Renal cortical epithelial cell (primary cell): ENCODE results near the gene POMT2. TPM values are rescaled to one million over a fixed set of nuclear protein-coding genes. Genes with fewer than 3 reads are reported as not detected.
"Not testable (repeated sequence)": the region's sequence is repeated elsewhere in the genome, so short reads cannot be mapped to it uniquely, and the experiment has no call there.

Experiments
- DNase-seq: peaks from one replicate; pipeline ENCODE4 v3.0.0-alpha.2; 2011; ENCODE audit warnings: low read depth
- total RNA-seq: library from RNA; depleted of rRNA; stranded (reverse); fragments of >200 nt; gene quantifications from 2 replicates; pipeline ENCODE4 v1.2.3, GENCODE V29; 2014

Gene POMT2, protein sequence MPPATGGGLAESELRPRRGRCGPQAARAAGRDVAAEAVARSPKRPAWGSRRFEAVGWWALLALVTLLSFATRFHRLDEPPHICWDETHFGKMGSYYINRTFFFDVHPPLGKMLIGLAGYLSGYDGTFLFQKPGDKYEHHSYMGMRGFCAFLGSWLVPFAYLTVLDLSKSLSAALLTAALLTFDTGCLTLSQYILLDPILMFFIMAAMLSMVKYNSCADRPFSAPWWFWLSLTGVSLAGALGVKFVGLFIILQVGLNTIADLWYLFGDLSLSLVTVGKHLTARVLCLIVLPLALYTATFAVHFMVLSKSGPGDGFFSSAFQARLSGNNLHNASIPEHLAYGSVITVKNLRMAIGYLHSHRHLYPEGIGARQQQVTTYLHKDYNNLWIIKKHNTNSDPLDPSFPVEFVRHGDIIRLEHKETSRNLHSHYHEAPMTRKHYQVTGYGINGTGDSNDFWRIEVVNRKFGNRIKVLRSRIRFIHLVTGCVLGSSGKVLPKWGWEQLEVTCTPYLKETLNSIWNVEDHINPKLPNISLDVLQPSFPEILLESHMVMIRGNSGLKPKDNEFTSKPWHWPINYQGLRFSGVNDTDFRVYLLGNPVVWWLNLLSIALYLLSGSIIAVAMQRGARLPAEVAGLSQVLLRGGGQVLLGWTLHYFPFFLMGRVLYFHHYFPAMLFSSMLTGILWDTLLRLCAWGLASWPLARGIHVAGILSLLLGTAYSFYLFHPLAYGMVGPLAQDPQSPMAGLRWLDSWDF
- total RNA-seq, result 12.2 and 26.4 TPM in 2 replicates

DNA sequence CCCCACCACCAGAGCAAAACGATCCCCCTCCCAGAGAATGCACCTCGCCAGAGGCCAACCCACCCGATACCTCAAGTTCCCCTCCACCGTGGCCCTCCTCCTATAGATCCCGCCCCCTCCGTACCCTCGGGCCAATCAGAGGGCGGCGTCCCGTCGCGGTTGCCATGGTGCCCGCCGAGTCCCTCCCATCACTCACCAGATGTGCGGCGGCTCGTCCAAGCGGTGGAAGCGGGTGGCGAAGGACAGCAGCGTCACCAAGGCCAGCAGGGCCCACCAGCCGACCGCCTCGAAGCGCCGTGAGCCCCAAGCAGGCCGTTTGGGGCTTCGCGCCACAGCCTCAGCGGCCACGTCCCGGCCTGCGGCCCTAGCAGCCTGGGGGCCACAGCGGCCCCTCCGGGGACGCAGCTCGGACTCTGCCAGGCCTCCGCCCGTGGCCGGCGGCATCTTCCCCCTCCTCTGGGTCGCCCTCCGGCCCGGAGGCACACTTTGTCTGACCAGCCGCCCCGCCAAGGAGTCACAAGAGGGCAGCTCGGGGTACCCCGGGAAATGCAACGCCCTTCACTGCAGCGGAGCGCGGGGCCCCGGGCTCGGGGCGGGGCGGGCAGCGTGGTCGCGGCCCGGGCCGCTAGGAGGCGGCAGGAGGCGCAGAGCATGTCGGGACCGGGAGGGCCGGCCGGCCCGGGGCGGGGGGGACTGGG is at the start of gene POMT2:
TSS of gene POMT2 (minus strand) at position 646 of the 698 bp plus-strand sequence. CDS start at position 444, 202 bp downstream.
- DNase-seq, result peak; percentile 71

DNA sequence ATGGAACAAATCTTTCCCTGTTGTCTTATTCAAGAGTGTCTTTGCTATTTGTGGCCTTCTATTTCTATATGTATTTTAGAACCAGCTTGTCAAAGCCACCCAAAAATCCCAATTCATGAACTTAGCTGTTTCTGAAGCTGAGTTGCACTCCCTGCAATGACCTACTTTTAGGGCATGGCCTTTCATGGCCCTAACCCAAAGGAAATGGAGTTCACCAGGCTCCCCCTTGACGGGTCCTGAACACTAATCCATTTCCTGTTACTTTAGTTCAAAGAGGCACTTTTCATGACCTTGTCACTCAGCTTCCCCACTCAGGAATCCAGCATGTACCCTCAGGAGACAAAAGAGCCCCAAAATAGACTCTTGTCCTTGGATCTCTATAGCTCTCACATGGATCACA is 48.6 kb upstream of the POMT2 start:
- DNase-seq, result no peak

DNA sequence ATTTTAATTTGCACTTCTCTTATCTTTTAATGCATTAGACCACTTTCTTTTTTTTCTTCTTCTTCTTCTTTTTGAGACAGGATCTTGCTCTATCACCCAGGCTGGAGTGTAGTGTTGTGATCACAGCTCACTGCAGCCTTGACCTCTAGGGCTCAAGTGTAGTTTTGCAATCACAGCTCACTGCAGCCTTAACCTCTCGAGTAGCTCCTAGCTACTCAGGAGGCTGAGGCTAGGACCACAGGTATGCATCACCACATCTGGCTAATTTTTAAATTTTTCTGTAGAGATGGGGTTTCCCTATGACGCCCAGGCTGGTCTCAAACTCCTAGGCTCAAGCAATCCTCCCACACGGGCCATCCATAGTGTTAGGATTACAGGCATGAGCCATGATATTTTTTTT is 43.5 kb upstream of the POMT2 start:
- DNase-seq, result peak; percentile 55

DNA sequence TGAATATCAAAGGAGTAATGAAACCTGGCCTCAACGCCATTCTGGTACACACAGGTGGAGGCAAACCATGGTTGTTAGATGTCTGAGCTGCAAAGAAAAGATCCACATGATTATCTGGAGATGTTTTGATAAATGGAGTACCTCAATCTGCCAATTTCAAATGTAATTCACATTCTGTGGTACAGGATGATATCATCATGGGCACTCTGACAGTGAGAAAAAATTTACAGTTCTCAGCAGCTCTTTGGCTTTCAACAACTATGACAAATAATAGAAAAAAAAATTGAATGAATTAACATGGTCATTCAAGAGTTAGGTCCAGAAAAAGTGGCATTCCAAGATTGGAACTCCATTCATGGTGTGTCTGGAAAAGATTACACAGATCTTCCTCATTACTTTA is 38.9 kb upstream of the POMT2 start:
- no peak for DNase-seq

DNA sequence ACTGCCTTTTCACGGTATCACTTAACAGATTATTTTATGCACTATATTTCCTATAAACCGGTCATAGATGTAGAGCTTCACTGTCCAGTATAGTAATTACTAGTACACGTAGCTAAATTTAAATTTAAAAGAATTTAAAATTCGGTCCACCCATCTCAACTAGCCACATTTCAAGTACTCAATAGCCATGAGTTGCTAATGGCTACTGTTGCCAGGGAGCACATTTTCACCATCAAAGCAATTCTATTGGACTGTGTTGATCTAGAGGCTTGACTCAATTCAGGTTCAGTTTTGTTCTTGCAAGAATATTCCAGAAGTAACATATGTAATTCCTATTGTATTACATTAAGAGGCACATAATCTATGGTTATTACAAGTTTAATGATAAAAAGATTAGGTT is 36.2 kb upstream of the POMT2 start:
- DNase-seq, result no peak

DNA sequence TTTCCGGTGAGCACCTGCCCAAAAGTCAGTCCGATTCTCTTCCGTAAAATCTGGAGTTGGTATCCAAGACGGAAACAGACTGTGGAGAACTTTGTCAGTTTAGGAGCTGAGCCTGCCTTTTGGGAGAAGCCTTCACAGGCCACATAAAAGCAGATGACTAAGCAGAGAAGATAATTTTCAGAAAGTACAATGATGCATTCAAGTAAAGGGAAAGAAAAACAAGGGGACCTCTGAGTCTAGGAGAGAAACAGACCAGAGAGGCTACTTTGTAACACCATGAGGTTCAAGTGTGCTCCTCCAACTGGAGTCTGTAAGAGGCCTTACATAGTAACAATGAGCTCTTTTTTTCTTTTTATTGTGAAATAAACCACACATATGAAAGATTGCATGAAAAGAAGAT is 35.1 kb upstream of the POMT2 start:
- DNase-seq, result no peak

DNA sequence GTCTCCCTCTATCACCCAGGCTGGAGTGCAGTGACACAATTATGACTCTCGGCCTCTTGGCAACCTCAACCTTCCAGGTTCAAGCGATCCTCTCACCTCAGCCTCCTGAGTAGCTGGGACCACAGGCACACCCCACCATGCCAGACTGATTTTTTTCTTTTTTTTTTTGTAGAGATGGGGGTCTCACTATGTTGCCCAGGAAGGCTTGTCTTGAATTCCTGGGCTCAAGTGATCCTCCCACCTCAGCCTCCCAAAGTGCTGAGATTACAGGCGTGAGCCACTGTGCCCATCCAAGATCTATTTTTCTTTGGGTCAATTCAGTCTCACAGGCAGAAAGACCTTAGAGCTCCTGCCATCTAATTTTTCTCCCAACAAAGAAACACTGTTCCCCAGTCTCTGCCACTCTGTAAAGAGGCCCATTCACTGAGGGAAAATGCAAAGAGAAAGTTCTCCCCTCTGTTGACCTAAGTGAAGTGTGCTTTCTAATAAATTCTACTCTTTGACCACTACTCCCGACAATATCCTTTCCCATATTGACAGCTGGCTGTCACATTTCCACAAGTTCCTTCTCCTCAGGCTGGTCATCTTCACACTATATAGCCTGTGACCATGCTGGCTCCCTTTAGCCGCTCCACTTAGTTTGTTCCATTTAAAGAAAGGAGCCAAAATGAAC is 32.9 kb upstream of the POMT2 start:
- DNase-seq, result no peak

DNA sequence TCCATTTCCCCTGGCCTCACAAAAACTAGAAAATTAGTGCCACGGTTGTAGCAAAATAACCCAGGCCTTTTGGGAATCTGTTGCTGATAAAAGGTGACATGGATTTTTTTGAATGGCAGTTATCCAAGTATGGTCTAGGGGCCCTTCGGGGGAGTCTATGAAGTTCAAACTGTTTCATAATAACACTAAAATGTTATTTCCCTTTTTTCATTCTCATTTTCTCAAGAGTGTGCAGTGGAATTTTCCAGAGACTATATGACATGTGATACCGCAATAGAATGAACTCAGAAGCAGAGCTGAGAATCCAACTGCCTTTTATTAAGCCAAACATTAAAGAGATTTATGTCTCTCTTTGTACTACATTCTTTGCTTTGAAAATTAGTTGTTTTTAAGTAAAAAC is 27.1 kb upstream of the POMT2 start:
- DNase-seq, result no peak

DNA sequence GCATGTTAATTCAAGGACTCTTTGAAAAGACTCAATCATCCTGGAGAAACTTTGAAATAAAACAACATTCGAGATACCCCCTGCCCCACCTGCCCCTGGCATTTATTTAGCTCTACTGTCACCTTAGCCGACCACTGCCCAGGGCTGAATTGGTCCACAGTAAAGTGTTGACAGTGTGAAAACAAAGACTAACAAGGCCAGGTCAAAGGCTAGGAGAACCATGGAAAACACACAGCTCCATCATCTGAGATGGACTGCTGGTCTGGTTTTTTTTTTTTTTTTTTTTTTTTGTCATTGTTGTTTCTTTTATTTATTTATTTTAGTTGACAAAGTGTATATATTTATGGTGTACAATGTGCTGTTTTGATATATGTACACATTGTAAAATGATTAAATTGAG is 25.8 kb upstream of the POMT2 start:
- DNase-seq, result no peak

DNA sequence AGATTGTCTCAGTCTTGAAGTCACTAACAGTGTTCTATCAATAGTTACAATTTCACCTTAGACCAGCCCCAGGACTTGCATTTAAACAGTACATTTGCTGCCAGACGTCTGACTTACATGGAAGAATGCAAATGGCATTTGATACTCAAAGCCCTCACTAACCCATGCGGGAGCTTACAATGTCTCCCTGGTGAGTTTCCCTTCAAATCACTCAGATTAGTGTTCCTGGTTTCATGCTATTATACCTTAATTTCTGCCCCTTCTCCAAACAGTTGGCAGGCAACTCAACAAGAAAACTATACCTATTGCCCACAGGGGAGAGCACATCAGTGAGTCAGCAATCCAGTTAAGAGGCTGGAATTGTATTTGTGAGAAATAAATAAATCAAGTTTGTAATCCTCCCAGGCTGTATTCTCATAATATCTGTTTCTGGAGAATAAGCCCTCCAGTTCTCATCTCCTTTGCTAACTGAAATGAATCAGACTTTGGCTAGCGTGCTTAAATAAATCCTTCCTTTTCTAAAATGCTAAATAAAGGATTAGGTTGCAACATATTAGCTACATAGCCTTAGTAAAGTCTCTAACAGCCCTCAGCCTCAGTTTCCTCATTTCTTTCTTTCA is 23.8 kb upstream of the POMT2 start:
- DNase-seq, result no peak

DNA sequence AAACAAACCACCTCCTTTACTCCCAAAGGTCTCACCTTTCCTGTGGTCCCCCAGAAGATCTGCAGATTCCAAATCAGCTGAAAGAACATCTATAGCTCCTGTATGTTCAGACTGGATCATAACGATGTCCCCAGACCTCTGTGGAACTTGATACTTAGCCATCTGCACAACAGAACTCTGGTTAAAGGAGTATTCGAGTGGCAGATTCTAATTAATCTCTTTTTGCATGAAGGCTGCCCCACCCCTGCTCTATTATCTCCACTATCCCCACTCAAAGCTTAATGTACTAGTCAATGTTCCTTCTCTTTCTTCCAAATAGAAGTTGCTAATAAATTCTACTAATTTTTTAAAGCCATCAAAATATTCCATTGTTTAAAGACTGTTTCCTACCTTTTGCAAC is 23.0 kb upstream of the POMT2 start:
- DNase-seq, result no peak

DNA sequence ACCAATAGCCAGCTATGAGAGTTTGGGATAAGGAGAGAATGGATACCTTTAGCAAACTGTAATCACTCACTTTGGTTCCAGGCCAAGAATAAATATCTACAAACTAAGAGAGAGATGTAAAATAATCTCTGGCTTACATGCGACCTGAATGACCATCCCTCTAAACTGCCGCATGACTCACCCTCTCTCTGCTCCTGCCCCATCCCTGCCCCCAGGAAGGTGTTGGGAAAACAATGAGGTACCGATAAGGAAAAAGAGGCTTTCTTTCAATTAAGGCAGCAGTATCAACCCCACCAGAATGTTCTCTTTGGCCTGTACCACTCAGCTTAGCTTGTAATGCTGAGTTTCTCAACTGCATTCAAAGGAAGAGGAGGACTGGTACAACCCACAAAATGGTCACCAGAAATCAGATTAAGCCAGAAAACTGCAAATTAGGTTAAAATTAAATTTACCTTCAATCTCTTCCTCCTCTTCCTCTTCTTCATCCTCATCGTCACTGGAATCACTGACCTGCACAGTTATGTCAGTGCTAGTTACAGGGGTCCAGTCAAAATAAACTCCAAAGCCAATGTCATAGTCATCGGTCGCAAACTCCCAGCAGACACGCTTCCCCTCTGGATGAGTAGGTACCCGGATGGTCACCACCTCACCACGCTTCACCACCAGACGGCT is 22.2 kb upstream of the POMT2 start:
- no peak for DNase-seq

DNA sequence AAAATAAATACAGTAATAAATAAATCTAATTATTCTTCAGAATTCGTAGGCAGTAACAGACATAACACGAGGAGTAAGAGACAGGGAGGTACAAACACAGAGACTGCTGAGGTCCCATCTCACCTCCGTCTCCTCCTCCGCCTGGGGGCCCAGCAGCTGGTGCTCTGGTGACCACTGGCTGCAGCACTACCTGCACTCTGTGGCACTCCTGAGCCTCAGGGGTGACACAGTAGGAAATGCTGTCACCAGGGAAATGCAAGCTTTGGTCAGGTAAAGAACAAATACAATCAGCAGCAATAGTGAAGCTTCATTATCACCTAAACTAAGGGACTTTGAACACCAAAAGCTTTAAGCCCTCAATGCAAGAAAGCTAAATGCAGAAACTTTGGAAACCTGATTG is 19.7 kb upstream of the POMT2 start:
- DNase-seq, result no peak

DNA sequence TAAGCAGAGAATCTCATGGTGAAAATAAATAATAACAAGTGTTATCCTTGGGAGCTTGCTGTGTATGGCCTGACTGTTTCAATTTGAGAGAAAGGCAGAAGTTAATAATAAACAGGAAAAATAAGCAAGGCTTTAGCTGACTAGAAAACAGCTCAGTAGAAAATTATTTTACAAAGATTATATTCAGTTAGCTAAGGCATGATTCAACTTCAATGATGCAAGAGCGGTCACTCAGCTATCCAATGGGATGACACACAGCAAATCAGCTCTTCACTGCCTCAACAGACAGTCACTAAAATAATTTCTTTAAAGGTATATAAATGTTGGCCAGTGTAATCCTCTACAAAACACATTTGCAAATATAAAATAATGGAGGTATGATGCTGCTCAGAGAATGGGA is 18.7 kb upstream of the POMT2 start:
- peak; percentile 73 for DNase-seq

DNA sequence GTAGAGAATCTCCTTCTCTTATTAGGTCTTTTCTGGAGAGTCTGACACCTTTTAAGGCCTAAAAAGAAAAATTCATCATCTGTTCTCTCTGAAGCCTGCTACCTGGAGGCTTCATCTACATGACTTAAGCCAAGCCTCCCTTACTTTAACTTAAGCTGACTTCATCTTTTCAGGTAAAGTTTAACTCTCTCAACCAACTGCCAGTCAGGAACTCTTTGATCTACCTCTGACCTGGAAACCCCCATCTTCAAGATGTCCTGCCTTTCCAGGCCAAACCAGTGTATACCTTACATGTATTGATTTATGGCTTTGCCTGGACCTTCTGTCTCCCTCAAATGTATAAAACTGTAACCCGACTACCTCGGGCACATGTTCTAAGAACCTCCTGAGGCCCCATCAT is 17.6 kb upstream of the POMT2 start:
- DNase-seq, result no peak

DNA sequence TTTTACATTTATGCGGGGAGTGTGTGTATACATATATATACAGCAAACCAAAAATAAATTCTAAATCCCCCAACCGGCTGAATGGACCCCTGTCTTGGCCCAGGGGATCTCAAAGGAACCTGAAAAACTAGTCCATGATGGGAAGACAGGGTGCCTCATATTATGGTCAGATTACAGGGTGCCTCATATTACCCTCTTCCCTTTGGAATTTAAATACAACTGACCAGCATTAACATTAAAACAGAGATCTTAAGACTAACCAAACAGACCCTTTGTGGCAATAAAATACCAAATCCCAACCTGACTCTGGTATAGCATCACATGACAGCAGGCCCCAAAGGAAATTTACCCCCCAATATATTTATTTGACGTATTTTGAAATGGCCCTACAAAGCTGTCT is 17.2 kb upstream of the POMT2 start:
- no peak for DNase-seq

DNA sequence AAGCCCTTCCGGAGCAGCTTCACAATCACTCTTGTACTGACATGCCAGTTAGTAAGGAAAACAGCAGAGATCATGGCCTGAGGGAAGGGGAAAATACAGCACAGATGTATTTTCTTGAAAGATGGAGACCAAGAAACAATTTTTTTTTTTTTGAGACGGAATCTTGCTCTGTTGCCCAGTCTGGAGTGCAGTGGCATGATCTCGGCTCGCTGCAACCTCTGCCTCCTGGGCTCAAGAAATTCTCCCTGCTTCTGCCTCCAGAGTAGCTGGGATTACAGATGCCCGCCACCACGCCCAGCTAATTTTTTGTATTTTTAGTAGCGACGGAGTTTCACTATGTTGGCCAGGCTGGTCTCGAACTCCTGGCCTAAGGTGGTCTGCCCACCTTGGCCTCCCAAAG is 16.6 kb upstream of the POMT2 start:
- not testable (repeated sequence) for DNase-seq

DNA sequence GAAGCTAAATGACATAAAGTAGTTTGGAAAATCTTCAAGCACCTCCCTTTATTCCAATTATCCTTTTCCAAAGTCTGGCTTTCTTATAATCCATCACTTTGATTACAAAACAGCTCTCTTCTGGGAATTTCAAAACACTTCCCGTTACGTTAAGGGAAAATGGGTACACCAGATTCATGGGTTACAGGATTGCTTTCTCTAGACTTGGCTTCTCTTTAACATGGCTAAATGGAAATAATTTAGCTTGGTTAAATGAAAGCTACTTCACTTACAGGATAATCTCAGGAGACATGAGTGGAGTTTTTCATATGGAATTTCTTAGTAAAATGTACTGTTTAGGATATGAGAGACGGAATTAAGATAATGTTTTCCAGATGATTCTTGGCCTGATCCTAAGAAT is 14.9 kb upstream of the POMT2 start:
- no peak for DNase-seq

DNA sequence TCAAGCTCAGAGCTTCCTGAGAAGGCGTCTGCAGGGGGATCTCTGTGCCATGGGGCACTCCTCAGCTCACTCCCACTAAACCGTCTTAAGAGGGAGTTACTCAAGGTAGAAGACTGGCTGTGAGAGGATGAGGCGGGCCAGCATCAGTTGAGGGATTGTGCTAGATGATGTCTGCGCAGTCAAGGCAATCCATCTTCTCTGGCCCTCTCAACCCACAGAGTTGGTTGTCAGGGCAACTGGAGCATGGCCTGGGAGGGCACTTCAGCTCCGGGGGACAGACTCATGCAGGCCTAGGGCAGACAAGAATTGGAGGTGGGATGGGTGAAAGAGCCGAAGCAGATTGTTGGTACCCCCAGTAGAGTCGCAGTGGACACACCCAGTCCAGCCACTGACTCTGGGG is 9.2 kb upstream of the POMT2 start:
- DNase-seq, result no peak

DNA sequence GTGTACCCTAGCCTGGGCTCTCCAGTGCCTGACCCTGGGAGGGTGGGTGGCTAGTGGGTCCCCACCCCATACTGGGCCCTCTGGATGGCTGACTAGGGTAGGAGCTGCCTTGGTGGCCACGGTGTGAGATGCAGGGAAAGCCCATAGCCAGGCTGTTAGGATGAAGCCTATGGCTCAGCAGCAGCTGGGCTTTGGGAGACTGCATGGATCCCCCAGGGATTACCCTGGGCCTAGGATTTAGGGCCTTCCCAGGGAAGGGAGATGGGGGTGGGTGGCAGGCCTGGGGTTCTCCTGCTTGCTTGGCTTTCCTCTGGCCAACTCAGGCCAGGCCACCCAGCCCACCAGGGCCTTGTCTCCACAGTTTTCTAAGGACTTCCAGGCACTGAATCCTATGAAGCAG is 6.4 kb upstream of the POMT2 start:
- DNase-seq, result no peak

DNA sequence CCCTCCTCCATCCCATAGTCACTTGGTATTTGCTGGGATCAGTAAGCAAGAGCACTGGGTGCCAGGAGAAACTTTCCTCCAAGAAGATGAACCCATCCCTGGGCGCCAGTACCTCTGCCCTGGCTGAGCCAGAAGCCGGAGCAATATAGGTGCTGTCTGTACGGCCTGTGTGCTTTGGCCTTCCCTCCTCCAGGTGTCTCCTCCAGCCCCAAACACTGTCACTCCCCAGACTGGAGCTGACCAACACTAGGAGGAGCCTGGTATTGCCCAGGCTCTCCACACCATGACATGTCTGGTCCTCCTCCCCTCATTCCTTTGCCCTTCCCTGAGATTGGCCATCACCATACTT is 5.0 kb upstream of the POMT2 start:
- no peak for DNase-seq
